H9 (cell line): ENCODE measurements around the gene KLHL41. TPM values are rescaled to one million over a fixed set of nuclear protein-coding genes. Genes with fewer than 3 reads are reported as not detected.

Experiments
- DNase-seq: peaks from one replicate; pipeline ENCODE4 v3.0.0-alpha.2; 2017
- H2AFZ ChIP-seq: one replicate; pipeline ENCODE4 v1.6.1; 2013; ENCODE audit warnings: mild to moderate bottlenecking, low read length, control low read depth, moderate library complexity
- H2AK5ac ChIP-seq: 2 replicates; pipeline ENCODE4 v1.6.1; 2013; ENCODE audit warnings: low read length, control low read depth, mixed read lengths; ENCODE audit not compliant: insufficient read length
- H2BK120ac ChIP-seq: one replicate; pipeline ENCODE4 v1.6.1; 2013; ENCODE audit warnings: low read depth, mild to moderate bottlenecking, low read length, control low read depth, inconsistent platforms; ENCODE audit not compliant: poor library complexity, severe bottlenecking
- H2BK12ac ChIP-seq: 2 replicates; pipeline ENCODE4 v1.6.1; 2013; ENCODE audit warnings: low read length, control low read depth, mixed read lengths, low read depth; ENCODE audit not compliant: insufficient read length
- H2BK15ac ChIP-seq: 2 replicates; pipeline ENCODE4 v1.6.1; 2013; ENCODE audit warnings: low read depth, low read length, control low read depth
- H2BK20ac ChIP-seq: one replicate; pipeline ENCODE4 v1.6.1; 2013; ENCODE audit warnings: low read depth, mild to moderate bottlenecking, low read length, control low read depth, inconsistent platforms; ENCODE audit not compliant: poor library complexity, severe bottlenecking
- H2BK5ac ChIP-seq: 2 replicates; pipeline ENCODE4 v1.6.1; 2013; ENCODE audit warnings: low read length, control low read depth, mixed read lengths; ENCODE audit not compliant: insufficient read length
- H3K14ac ChIP-seq: 2 replicates; pipeline ENCODE4 v1.6.1; 2013; ENCODE audit warnings: low read length, control low read depth; ENCODE audit not compliant: insufficient read depth
- H3K18ac ChIP-seq: 2 replicates; pipeline ENCODE4 v1.6.1; 2013; ENCODE audit warnings: low read depth, mild to moderate bottlenecking, mixed read lengths, low read length, control low read depth; ENCODE audit not compliant: insufficient read length
- H3K23ac ChIP-seq: 2 replicates; pipeline ENCODE4 v1.6.1; 2013; ENCODE audit warnings: low read length, control low read depth, mixed read lengths, low read depth; ENCODE audit not compliant: insufficient read length
- H3K23me2 ChIP-seq: 2 replicates; pipeline ENCODE4 v1.6.1; 2013; ENCODE audit warnings: low read depth, mild to moderate bottlenecking, mixed read lengths, low read length, control low read depth; ENCODE audit not compliant: insufficient read length, poor library complexity, severe bottlenecking
- H3K27ac ChIP-seq: 2 replicates; pipeline ENCODE4 v1.5.1; 2013; ENCODE audit warnings: low read length, control low read depth, mixed read lengths, low read depth; ENCODE audit not compliant: insufficient read length
- H3K27me3 ChIP-seq: 2 replicates; pipeline ENCODE4 v1.6.1; 2013; ENCODE audit warnings: low read length, control low read depth, inconsistent platforms; ENCODE audit not compliant: insufficient read depth
- H3K4ac ChIP-seq: 2 replicates; pipeline ENCODE4 v1.6.1; 2013; ENCODE audit warnings: low read depth, mild to moderate bottlenecking, control low read depth, inconsistent platforms, low read length, moderate library complexity
- H3K4me1 ChIP-seq: 2 replicates; pipeline ENCODE4 v1.6.1; 2013; ENCODE audit warnings: low read length, control low read depth, inconsistent platforms; ENCODE audit not compliant: insufficient read depth
- H3K4me2 ChIP-seq: 2 replicates; pipeline ENCODE4 v1.6.1; 2013; ENCODE audit warnings: low read length, control low read depth, mixed read lengths; ENCODE audit not compliant: insufficient read length, insufficient read depth
- H3K56ac ChIP-seq: 2 replicates; pipeline ENCODE4 v1.6.1; 2013; ENCODE audit warnings: low read depth, mild to moderate bottlenecking, mixed read lengths, low read length, control low read depth; ENCODE audit not compliant: insufficient read length
- H3K79me1 ChIP-seq: 2 replicates; pipeline ENCODE4 v1.6.1; 2013; ENCODE audit warnings: low read depth, mild to moderate bottlenecking, moderate library complexity, low read length, control low read depth, inconsistent platforms; ENCODE audit not compliant: insufficient read depth, poor library complexity, severe bottlenecking
- H3K79me2 ChIP-seq: 2 replicates; pipeline ENCODE4 v1.6.1; 2013; ENCODE audit warnings: low read length, control low read depth, inconsistent platforms; ENCODE audit not compliant: insufficient read depth
- H3K9ac ChIP-seq: 2 replicates; pipeline ENCODE4 v1.6.1; 2013; ENCODE audit warnings: low read length, control low read depth, mixed read lengths; ENCODE audit not compliant: insufficient read length; ENCODE audit errors: extremely low read depth
- H3K9me3 ChIP-seq: one replicate; pipeline ENCODE4 v1.6.1; 2013; ENCODE audit warnings: low read depth, low read length, inconsistent platforms; ENCODE audit not compliant: control insufficient read depth
- H3T11ph ChIP-seq: one replicate; pipeline ENCODE4 v1.6.1; 2013; ENCODE audit warnings: mild to moderate bottlenecking, low read length, control low read depth, inconsistent platforms
- H4K20me1 ChIP-seq: one replicate; pipeline ENCODE4 v1.6.1; 2013; ENCODE audit not compliant: control insufficient read depth, insufficient read length, insufficient read depth
- H4K5ac ChIP-seq: 2 replicates; pipeline ENCODE4 v1.6.1; 2013; ENCODE audit warnings: low read depth, mild to moderate bottlenecking, mixed read lengths, low read length, control low read depth; ENCODE audit not compliant: insufficient read length
- H4K8ac ChIP-seq: replicated peaks from 2 replicates; pipeline ENCODE4 v1.6.1; 2013; ENCODE audit warnings: low read length, control low read depth, mixed read lengths, low read depth; ENCODE audit not compliant: insufficient read length
- H4K91ac ChIP-seq: 2 replicates; pipeline ENCODE4 v1.6.1; 2013; ENCODE audit warnings: low read depth, mild to moderate bottlenecking, moderate library complexity, mixed read lengths, low read length, control low read depth; ENCODE audit not compliant: insufficient read length
- H3K27ac Mint-ChIP-seq, 3 experiments: 2 replicates in 2 of 3; 3 replicates in 1 of 3; pipeline ENCODE4 v1.8.0; 2020 to 2021; ENCODE audit warnings: mixed read lengths in 3 of 3, mild to moderate bottlenecking in 1 of 3, moderate library complexity in 1 of 3
- H3K27me3 Mint-ChIP-seq: 2 replicates; pipeline ENCODE4 v1.8.0; 2021; ENCODE audit warnings: low read depth, mild to moderate bottlenecking, moderate library complexity, mixed read lengths
- H3K36me3 Mint-ChIP-seq, 3 experiments: 2 replicates in 2 of 3; 3 replicates in 1 of 3; pipeline ENCODE4 v1.8.0; 2020 to 2021; ENCODE audit warnings: low read depth in 3 of 3, mixed read lengths in 3 of 3; ENCODE audit not compliant: insufficient read depth in 1 of 3
- H3K4me1 Mint-ChIP-seq, 2 experiments: 2 replicates each; pipeline ENCODE4 v1.8.0; 2020; ENCODE audit warnings: mixed read lengths in 2 of 2
- H3K4me3 Mint-ChIP-seq, 2 experiments: 2 replicates in 1 of 2; 3 replicates in 1 of 2; pipeline ENCODE4 v1.8.0; 2020 to 2021; ENCODE audit warnings: mild to moderate bottlenecking in 2 of 2, mixed read lengths in 2 of 2, moderate library complexity in 1 of 2
- H3K9me3 Mint-ChIP-seq, 2 experiments: 2 replicates in 1 of 2; 3 replicates in 1 of 2; pipeline ENCODE4 v1.8.0; 2020; ENCODE audit warnings: mild to moderate bottlenecking in 2 of 2, mixed read lengths in 2 of 2, moderate library complexity in 1 of 2
- CTCF ChIP-seq: fragments of 200-600 bp; sonication (generic); conservative IDR thresholded peaks from 3 replicates; pipeline ENCODE4 v1.8.0; 2021; ENCODE audit warnings: antibody characterized with exemption, mild to moderate bottlenecking
- WGBS: extraction: QIAGEN DNeasy Blood & Tissue Kit; methylation state at CpG from one replicate; pipeline ENCODE4 v1.1.7; 2013; ENCODE audit warnings: missing lambda C conversion rate, low lambda C conversion rate, mixed read lengths; ENCODE audit not compliant: insufficient read length; ENCODE audit errors: extremely low coverage; 5-methylcytosine and 5-hydroxymethylcytosine counted together
- total RNA-seq: library from RNA; stranded (reverse); gene quantifications from 2 replicates; pipeline ENCODE4 v1.2.1, GENCODE V29; 2021

KLHL41 gene
- total RNA-seq, 1 experiment from 2014 or later = not detected

GRCh38 chr2:169472249-169472648, 37.3 kb upstream of the KLHL41 start:
- H3K9ac ChIP-seq = no peak overlapping the region
- no peaks in the 10 kb centered on the region for H3K79me2 ChIP-seq
- H2BK120ac ChIP-seq = no peak overlapping the region
- no peaks in the 10 kb centered on the region for H3K4me1 ChIP-seq
- H4K5ac ChIP-seq = no peak overlapping the region
- H3K23ac ChIP-seq = no peak overlapping the region
- no peaks in the 10 kb centered on the region for H3K36me3 Mint-ChIP-seq
- H4K8ac ChIP-seq = no peak overlapping the region
- no peak overlapping the region for H3K4ac ChIP-seq
- no peak overlapping the region for H3K14ac ChIP-seq
- no peak overlapping the region for H3K18ac ChIP-seq
- no peak overlapping the region for H4K91ac ChIP-seq
- DNase-seq = no peak
- H3K27ac Mint-ChIP-seq = no peak overlapping the region
- TF ChIP-seq CTCF = no peak
- H4K20me1 ChIP-seq = no peaks in the 10 kb centered on the region
- H3T11ph ChIP-seq = no peak overlapping the region
- no peak overlapping the region for H2AFZ ChIP-seq
- no peak overlapping the region for H2BK20ac ChIP-seq
- no peak overlapping the region for H2AK5ac ChIP-seq
- no peaks in the 10 kb centered on the region for H3K27me3 ChIP-seq
- H3K4me2 ChIP-seq = no peak overlapping the region
- H3K27ac ChIP-seq = no peak overlapping the region
- no peak overlapping the region for H3K4me3 Mint-ChIP-seq
- no peak overlapping the region for H3K56ac ChIP-seq
- no CpG with 5 or more reads among the region's 1 CpG for WGBS
- no peak overlapping the region for H2BK12ac ChIP-seq
- no peaks in the 10 kb centered on the region for H3K79me1 ChIP-seq
- H3K9me3 ChIP-seq = no peaks in the 10 kb centered on the region
- H3K4me1 Mint-ChIP-seq = no peaks in the 10 kb centered on the region
- H3K9me3 Mint-ChIP-seq = no peaks in the 10 kb centered on the region
- H3K27me3 Mint-ChIP-seq = peaks cover 9% of the 10 kb centered on the region
- no peaks in the 10 kb centered on the region for H3K23me2 ChIP-seq
- no peak overlapping the region for H2BK15ac ChIP-seq
- no peak overlapping the region for H2BK5ac ChIP-seq
